ENCODE data around the gene CARD18. TPM values are rescaled to one million over a fixed set of nuclear protein-coding genes. Genes with fewer than 3 reads are reported as not detected.

The CARD18 gene, protein sequence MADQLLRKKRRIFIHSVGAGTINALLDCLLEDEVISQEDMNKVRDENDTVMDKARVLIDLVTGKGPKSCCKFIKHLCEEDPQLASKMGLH
- total RNA-seq, result not detected in 2 replicates

DNA sequence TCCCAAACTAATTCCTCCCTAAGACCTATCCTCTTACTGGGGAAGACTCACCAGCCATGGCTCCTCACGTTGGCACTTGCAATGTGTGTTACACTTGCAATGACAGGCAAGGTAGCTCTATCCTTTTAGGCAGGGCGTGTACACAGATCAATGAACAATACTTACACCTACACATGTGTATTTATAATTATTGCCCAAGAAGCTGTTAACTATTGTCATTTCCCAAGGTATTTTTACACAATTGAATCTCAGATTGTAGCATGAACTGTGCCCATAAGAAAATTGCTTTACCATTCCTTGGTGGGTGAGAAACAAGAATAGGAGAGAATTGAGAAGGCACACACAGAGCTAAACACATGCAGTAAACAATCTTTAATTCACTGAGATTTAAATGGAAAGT lies at the start of gene CARD18:
TSS of gene CARD18 (minus strand) at position 101 of the 400 bp plus-strand sequence. CDS start at position 58, 43 bp downstream.

Other genes starting within 250 kb of the CARD18 start
- 1.5 TPM in 2 replicates for gene CASP12, start 241.3 kb downstream of the CARD18 start, total RNA-seq
- 210 and 217 TPM in 2 replicates for gene CASP4, start 171.2 kb downstream of the CARD18 start, total RNA-seq
- 0.72 TPM in 1 of 2 replicates, not detected in the other for gene CASP5, start 116.6 kb downstream of the CARD18 start, total RNA-seq
- gene CASP1, start 104.6 kb downstream of the CARD18 start, total RNA-seq, result 6.6 and 7.5 TPM in 2 replicates
- gene CARD16, start 94.4 kb downstream of the CARD18 start, total RNA-seq, result 23.5 and 29.5 TPM in 2 replicates